ENCODE data around the gene DCLRE1B.

The DCLRE1B gene

DNA sequence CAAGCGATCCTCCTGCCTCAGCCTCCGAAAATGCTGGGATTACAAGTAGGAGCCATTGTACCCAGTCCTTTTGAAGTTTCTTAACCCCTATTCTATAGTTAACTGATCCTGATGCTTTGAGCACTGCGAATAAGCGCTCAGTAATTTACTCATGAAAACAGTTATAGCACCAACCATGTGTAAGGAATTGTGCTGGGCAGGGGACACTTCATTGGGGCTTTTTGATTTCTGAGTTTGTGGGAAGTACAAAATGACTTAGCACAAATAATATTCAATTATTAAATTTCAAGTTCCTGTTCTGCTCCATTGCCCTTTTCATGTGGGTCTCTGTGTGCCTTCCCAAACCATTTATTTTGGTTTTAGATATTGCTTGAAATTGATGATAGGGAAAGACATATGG, 17.8 kb downstream of the DCLRE1B start:
- DNase-seq (ENCODE audit: low read depth, low spot score), result no peak

DNA sequence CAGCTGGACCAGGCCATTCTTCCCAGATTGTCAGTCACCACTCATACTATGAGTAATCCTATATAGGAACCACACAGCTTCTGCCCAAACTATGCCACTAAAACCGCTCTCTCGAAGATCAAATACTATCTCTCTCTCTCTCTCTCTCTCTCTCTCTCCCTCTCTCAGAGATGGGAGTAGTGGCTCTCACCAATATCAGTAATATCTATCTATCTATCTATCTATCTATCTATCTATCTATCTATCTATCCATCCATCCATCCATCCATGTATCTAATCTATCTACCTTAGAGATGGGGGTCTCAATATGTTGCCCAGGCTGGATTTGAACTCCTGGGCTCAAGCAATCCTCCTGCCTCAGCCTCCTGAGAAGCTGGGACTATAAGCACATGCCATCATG, 19.3 kb downstream of the DCLRE1B start:
- DNase-seq (ENCODE audit: low read depth, low spot score), result no peak

DNA sequence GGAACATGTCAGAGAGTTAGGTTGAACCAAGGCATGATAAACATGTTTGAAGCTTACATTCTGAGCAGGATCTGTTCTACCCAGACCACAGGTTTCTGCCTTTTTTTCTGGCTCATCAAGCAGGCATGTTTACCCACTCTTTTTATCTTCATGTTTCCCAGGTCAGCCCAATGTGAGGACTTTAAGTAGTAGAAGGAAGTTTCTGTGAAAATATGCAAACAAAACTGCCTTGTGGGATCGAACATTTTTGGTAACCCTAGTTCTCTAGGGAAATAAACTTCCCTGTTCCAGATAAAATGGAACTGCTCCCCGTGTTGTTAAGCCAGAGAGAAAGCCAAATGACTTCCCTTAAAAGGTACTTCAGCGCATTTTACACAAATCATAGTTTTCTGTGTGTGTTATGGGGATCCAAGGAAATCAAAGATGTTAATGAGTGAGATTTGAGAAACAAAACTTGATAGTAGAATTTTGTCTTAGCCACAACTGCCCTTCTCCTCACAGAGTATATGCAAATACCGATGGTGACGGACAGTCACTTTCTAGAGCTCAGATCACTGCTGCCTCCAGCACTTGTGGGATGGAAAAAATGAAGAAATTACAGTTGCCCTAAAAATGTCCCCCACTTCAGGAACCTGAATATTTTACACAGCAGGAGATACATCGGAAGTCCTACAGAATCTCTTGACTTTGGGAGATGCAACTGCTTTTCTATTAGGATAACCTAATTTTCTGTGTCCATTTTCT, 23.2 kb downstream of the DCLRE1B start:
- DNase-seq (ENCODE audit: low read depth, low spot score), result no peak

- peak; percentile 89 for DNase-seq (ENCODE audit: low read depth, low spot score)
Measured at GRCh38 chr1:113928941-113929749, 24.0 kb downstream of the DCLRE1B start, which contains the start of gene HIPK1. TSS of gene HIPK1 (plus strand) at chr1:113929324.

- peak; percentile 11 for DNase-seq (ENCODE audit: low read depth, low spot score)
Measured at GRCh38 chr1:113929750-113930498, 24.8 kb downstream of the DCLRE1B start.

DNA sequence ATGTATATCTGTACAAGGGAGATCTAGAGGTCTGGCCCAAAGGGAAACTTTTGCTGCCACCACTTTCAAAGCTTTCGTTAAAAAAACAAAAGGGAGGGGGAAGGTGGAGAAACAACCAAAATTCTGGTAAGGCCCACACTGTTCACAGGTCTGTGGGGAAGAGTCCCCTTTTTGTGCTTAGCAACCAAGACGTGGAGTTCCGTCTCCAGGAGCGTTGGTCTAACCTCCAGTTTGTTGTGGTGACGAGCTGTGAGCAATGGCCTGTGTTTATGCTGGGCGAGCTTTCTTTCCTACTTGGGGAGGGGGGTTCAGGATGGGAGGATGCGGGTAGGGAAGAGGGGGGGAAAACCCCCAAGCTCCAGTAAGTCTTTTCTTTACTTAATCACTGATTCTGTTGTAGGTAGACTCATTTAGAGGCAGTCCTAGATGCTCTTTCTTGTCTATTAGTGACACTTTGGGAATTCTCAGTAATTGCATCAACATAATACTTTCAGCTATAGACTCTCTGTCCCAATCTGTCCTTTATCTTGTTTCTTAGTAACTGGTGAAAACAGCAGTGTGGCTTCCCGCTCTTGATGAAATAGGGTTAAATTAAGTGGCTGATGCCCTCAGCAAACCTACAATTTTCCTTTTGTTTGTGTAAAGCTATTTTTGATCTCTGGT, 25.5 kb downstream of the DCLRE1B start:
- no peak for DNase-seq (ENCODE audit: low read depth, low spot score)

- no peak for DNase-seq (ENCODE audit: low read depth, low spot score)
Measured at GRCh38 chr1:113931451-113931851, 26.3 kb downstream of the DCLRE1B start.

DNA sequence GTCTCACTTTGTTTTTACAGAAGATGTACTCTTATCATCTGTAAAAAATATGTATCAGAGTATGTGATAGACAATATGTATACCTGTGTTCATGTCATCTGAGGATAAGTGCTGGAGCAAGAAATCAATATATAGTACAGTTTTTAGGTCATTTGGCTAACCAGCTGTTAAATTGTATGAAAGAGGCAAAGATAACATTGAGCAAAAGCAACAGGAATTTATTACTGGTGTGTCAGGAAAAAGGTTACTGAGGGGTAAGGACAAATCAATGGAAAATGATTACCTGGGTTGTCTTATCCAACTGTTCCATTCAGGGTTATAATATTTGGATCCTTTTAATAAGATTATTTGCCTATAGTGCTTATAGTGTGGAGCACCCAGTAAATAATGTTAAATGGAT, 28.9 kb downstream of the DCLRE1B start:
- DNase-seq (ENCODE audit: low read depth, low spot score), result no peak

DNA sequence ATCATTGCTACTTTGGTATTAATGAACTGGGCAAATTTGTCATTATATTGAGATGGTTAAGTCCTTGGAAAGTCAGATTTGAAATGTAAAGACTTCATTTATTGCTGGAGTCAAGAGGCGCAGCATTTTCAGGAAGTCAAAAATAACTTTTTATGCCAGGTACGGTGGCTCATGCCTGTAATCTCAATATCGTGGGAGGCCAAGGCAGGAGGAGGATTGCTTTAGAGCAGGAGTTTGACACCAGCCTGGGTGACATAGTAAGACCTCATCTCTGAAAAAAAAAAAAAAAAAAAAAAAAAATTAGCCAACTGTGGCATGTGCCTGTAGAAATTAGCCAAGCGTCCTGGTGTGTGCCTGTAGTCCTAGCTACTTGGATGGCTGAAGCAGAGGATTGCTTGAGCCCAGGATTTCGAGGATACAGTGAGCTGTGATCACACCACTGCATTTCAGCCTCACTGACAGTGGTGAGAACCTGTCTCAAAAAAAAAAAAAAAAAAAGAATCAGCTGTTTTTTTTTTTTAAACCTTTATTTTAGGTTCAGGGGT, 29.5 kb downstream of the DCLRE1B start:
- no peak for DNase-seq (ENCODE audit: low read depth, low spot score)

- DNase-seq (ENCODE audit: low read depth, low spot score), result no peak
Measured at GRCh38 chr1:113935176-113935575, 30.1 kb downstream of the DCLRE1B start.

GRCh38 chr1:113935970-113936369, 30.8 kb downstream of the DCLRE1B start:
- DNase-seq (ENCODE audit: low read depth, low spot score), result no peak

- no peak for DNase-seq (ENCODE audit: low read depth, low spot score)
Measured at GRCh38 chr1:113937146-113937545, 32.0 kb downstream of the DCLRE1B start.

GRCh38 chr1:113938192-113938591, 33.1 kb downstream of the DCLRE1B start:
- no peak for DNase-seq (ENCODE audit: low read depth, low spot score)

DNA sequence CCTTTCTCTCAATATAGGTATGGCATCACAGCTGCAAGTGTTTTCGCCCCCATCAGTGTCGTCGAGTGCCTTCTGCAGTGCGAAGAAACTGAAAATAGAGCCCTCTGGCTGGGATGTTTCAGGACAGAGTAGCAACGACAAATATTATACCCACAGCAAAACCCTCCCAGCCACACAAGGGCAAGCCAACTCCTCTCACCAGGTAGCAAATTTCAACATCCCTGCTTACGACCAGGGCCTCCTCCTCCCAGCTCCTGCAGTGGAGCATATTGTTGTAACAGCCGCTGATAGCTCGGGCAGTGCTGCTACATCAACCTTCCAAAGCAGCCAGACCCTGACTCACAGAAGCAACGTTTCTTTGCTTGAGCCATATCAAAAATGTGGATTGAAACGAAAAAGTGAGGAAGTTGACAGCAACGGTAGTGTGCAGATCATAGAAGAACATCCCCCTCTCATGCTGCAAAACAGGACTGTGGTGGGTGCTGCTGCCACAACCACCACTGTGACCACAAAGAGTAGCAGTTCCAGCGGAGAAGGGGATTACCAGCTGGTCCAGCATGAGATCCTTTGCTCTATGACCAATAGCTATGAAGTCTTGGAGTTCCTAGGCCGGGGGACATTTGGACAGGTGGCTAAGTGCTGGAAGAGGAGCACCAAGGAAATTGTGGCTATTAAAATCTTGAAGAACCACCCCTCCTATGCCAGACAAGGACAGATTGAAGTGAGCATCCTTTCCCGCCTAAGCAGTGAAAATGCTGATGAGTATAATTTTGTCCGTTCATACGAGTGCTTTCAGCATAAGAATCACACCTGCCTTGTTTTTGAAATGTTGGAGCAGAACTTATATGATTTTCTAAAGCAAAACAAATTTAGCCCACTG, 35.5 kb downstream of the DCLRE1B start:
- DNase-seq (ENCODE audit: low read depth, low spot score), result peak; percentile 23

DNA sequence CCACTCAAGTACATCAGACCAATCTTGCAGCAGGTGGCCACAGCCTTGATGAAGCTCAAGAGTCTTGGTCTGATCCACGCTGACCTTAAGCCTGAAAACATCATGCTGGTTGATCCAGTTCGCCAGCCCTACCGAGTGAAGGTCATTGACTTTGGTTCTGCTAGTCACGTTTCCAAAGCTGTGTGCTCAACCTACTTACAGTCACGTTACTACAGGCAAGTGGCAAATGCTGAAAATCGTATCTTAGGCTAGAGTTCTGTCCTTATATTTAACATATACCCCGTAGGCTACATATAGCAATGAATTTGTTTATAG, 36.1 kb downstream of the DCLRE1B start:
- DNase-seq (ENCODE audit: low read depth, low spot score), result no peak

- no peak for DNase-seq (ENCODE audit: low read depth, low spot score)
Measured at GRCh38 chr1:113942527-113942926, 37.4 kb downstream of the DCLRE1B start.

GRCh38 chr1:113943028-113943811, 38.1 kb downstream of the DCLRE1B start:
- no peak for DNase-seq (ENCODE audit: low read depth, low spot score)

GRCh38 chr1:113945329-113945728, 40.2 kb downstream of the DCLRE1B start:
- DNase-seq (ENCODE audit: low read depth, low spot score), result no peak

DNA sequence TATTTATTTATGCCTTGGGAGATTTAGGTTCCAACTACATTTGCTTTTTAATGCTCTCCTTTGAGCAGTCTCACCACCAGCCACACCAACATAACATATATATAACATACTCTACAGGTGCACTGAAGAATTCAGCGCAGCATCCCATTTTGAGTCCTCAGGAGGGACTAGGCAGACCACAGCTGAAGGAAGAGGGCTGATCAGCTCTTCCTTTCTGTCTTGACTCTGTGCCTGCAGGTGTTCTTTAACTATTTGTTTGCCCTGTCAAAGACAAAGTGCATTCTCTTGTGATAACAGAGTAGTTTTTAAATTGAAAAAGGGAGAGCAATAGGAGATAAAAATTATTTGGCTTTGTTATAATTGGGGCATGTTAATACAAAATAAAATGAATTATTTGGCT, 41.0 kb downstream of the DCLRE1B start:
- no peak for DNase-seq (ENCODE audit: low read depth, low spot score)

Measured in activated naive CD8-positive, alpha-beta T cell treated with anti-CD3 and anti-CD28 coated beads, Interleukin-2, amount 50 U/mL, for 16 hours (primary cell).